ENCODE data around the gene EEF1B2.
"Not testable (repeated sequence)": the region's sequence is repeated elsewhere in the genome, so short reads cannot be mapped to it uniquely, and the experiment has no call there.

EEF1B2 gene

GRCh38 chr2:206150631-206151030 is 9.1 kb upstream of the EEF1B2 start:
- H3K4me3 ChIP-seq (ENCODE audit: control insufficient read depth, low read depth, low read length): no peak overlapping the region
- TF ChIP-seq CTCF (IDR thresholded peaks at IDR 0.05; ENCODE audit: control insufficient read depth, insufficient read depth, low read depth, low read length, missing control alignments): no peak
- no peak for DNase-seq (ENCODE audit: low read depth)

GRCh38 chr2:206154197-206154596 is 5.5 kb upstream of the EEF1B2 start:
- TF ChIP-seq CTCF (IDR thresholded peaks at IDR 0.05; ENCODE audit: control insufficient read depth, insufficient read depth, low read depth, low read length, missing control alignments): no peak
- no peak overlapping the region for H3K4me3 ChIP-seq (ENCODE audit: control insufficient read depth, low read depth, low read length)
- DNase-seq (ENCODE audit: low read depth): no peak

- not testable (repeated sequence) for H3K4me3 ChIP-seq (ENCODE audit: control insufficient read depth, low read depth, low read length); DNase-seq (ENCODE audit: low read depth)
Observed at GRCh38 chr2:206157014-206157413, 2.7 kb upstream of the EEF1B2 start.

- DNase-seq (ENCODE audit: low read depth): no peak
- peak overlapping the region; percentile 81 for H3K4me3 ChIP-seq (ENCODE audit: control insufficient read depth, low read depth, low read length)
- no peak for TF ChIP-seq CTCF (IDR thresholded peaks at IDR 0.05; ENCODE audit: control insufficient read depth, insufficient read depth, low read depth, low read length, missing control alignments)
Observed at GRCh38 chr2:206158563-206159345, 941 bp upstream of the EEF1B2 start.

GRCh38 chr2:206160125-206160806 is 571 bp downstream of the EEF1B2 start:
- DNase-seq (ENCODE audit: low read depth): no peak
- H3K4me3 ChIP-seq (ENCODE audit: control insufficient read depth, low read depth, low read length): peak overlapping the region; percentile 81
- TF ChIP-seq CTCF (IDR thresholded peaks at IDR 0.05; ENCODE audit: control insufficient read depth, insufficient read depth, low read depth, low read length, missing control alignments): no peak

GRCh38 chr2:206160807-206161179 is 1.1 kb downstream of the EEF1B2 start:
- peak overlapping the region; percentile 81 for H3K4me3 ChIP-seq (ENCODE audit: control insufficient read depth, low read depth, low read length)
- DNase-seq (ENCODE audit: low read depth): no peak
- no peak for TF ChIP-seq CTCF (IDR thresholded peaks at IDR 0.05; ENCODE audit: control insufficient read depth, insufficient read depth, low read depth, low read length, missing control alignments)

- H3K4me3 ChIP-seq (ENCODE audit: control insufficient read depth, low read depth, low read length); DNase-seq (ENCODE audit: low read depth): not testable (repeated sequence)
Observed at GRCh38 chr2:206162401-206162800, 2.7 kb downstream of the EEF1B2 start.

All from AG09309 (cell line).